Retinal pigment epithelial cell (primary cell): ENCODE measurements around the gene PCYT2.
A peak's percentile ranks its signal among the peaks of the same experiment; 100 is the strongest.

Source experiments
- DNase-seq: peaks from one replicate; pipeline ENCODE4 v3.0.0-alpha.2; 2010; ENCODE audit warnings: low read depth
- H3K4me3 ChIP-seq: 2 replicates; pipeline ENCODE4 v1.5.1; 2011; ENCODE audit warnings: mild to moderate bottlenecking, low read length, control low read depth, moderate library complexity
- TF ChIP-seq, protein P1 (sequence below): conservative IDR thresholded peaks from 2 replicates; pipeline ENCODE4 v1.5.1; 2011; ENCODE audit warnings: low read depth, low read length, control low read depth, inconsistent platforms

The PCYT2 gene

DNA sequence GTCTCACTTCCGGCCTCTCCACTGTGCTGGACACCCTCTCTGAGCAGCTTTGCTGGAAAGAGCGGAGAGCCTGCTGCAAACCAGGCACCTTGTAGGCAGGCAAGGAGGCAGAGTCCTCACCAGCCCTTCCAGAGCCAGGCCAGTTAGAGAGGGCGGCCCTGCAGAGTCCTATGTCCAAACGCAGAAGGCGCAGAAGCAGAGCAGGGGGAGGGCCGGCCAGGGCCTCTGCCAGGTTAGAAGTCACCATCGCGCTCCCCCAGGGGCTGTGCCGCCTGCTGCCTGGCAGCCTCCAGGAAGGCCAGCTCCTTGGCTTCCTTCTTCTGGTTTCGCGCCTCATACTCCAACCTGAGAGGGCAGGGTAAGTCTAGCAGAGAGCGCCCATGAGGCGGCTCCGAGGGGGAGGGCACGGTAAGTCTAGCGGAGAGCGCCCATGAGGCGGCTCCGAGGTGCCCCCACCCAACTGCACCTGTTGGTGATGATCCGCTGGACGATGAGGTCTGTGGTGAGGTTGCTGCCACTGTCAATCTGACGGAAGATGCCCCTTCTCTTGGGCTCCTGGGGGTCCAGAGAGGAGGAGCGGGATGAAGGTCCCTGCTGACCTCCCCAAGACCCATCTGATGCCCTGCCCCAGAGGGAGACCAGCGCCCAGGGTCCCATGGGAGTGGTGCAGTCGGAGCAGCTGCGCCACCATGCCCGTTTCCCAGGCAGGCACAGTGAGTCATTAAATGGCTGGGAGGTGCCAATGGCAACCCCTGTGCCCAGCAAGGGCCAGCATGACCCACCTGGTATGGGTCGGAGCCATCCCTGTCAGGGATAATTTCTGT, 6.4 kb downstream of the PCYT2 start:
- TF ChIP-seq, protein P1, sequence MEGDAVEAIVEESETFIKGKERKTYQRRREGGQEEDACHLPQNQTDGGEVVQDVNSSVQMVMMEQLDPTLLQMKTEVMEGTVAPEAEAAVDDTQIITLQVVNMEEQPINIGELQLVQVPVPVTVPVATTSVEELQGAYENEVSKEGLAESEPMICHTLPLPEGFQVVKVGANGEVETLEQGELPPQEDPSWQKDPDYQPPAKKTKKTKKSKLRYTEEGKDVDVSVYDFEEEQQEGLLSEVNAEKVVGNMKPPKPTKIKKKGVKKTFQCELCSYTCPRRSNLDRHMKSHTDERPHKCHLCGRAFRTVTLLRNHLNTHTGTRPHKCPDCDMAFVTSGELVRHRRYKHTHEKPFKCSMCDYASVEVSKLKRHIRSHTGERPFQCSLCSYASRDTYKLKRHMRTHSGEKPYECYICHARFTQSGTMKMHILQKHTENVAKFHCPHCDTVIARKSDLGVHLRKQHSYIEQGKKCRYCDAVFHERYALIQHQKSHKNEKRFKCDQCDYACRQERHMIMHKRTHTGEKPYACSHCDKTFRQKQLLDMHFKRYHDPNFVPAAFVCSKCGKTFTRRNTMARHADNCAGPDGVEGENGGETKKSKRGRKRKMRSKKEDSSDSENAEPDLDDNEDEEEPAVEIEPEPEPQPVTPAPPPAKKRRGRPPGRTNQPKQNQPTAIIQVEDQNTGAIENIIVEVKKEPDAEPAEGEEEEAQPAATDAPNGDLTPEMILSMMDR: no peak
- DNase-seq: no peak
- H3K4me3 ChIP-seq: no peak overlapping the region

DNA sequence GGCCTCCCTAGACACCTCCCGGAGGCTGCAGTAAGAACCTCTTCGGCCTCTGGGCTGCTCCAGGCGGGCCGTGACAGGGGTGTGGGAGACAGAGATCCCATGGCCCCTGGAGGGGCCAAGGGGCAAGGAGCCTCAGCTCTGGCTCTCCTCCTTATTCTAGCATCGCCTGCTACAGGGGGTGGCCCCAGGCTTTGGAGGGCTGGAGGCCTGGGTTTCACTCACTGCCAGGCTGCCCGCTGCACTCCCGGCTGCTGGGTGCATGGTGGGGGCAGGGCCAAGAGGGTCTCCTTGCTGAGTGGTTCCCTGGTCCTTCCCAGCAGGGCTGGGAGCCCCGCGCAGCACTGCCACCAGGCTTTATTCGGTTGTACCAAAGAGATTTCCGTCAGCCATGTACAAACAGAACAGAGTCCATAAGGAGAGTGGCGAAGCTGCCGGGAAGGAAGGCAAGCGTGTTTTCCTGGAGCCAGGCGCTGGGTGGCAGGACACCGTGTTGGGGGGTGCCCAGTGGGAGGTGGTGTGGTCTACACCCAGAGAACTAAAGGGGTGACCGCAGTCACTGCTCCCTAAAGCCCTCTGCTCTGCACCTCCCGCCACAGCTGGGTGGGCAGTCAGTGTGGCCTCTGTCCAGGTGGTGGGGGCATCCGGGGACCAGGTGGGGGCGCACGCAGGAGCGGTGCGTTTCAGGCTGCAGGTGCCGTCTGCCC, 7.2 kb downstream of the PCYT2 start:
- TF ChIP-seq, protein P1: no peak
- DNase-seq: no peak
- no peak overlapping the region for H3K4me3 ChIP-seq

DNA sequence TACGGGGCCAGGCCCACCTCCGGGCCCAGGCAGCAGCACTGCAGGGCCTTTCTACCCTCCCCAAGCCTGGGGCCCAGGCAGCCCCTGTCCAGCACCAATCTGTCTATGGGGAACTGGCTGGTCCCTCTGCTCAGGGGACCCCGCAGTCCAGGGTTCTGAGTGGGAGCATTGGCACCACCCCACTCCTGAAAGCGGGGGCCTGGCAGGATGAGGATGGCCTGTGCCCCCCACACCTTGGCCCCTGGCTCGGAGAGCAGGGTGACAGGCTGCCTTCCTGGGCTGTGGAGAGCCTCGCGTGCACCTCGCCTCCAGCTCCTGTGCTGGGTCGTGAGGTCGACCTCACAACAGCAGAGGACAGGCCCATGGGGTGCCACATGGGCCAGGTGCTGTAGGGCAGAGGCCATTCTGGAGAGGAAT, 7.8 kb downstream of the PCYT2 start:
- TF ChIP-seq, protein P1: no peak
- no peak for DNase-seq
- no peak overlapping the region for H3K4me3 ChIP-seq

DNA sequence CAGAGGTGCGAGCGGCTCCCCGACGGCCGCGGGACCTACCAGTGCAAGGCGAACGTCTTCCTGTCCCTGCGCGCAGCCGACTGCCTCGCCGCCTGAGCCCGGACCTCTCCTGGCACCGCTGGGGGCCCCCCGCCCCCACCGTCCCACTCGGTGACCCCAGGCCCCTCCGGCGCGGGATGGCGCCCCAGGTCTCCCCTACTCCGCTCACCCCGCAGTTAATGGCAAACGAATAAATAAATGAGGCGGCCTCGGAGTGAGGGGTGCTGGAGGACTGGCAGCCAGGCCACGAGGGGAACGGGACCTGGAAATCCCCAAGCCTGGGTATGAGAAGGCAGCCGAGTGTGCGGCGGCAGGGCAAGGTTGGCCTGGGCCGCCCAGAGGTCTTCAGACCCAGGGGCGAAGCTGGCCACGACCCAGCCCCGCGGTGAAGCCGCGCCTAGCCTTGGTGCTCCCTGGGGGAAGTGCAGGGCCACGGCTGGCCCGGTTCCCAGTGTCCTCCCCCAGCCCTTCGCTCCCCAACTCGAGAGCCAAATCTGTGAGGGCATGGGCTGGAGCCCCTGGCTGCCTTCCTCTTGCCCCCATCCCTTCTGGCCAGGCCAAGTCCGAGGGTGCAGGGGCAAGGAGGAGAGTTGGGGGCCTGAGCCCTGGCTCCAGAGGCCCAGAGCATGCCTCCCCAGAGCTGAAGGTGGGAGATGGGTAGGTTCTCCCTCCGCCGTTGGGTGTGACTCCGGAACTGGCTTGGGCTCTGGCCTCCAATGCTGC, 8.4 kb downstream of the PCYT2 start:
- TF ChIP-seq, protein P1: no peak
- no peak overlapping the region for H3K4me3 ChIP-seq

DNA sequence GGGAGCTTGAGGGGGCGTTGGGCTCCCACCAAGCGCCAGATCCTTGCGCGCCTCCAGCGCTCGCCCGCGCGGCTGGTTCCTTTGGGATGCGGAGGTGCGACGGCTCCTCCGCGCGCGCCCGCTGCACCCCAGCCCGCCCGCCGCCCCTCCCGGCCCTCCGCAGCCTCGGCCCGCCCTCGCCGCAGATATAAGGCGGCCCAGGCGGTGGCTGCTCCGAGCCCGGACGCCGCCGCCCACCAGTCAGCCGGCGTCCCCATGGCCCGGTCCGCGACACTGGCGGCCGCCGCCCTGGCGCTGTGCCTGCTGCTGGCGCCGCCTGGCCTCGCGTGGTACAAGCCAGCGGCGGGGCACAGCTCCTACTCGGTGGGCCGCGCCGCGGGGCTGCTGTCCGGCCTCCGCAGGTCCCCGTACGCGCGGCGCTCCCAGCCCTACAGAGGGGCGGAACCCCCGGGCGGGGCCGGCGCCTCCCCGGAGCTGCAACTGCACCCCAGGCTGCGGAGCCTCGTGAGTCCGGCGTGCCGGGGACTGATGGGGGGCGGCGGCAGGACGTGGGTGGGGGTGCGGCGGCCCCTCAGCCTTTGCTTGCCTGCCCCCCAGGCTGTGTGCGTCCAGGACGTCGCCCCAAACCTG, 9.1 kb downstream of the PCYT2 start, which contains the start of gene NPB:
TSS of gene NPB (plus strand) at position 216 of the 630 bp plus-strand sequence. CDS start at position 256, 40 bp downstream.
- no peak for DNase-seq
- peak within 1 kb of the TSS; percentile 18 for H3K4me3 ChIP-seq
- TF ChIP-seq, protein P1: no peak

More for the DNA sequence above, 8.4 kb downstream of the PCYT2 start:
- DNase-seq: no peak

DNA sequence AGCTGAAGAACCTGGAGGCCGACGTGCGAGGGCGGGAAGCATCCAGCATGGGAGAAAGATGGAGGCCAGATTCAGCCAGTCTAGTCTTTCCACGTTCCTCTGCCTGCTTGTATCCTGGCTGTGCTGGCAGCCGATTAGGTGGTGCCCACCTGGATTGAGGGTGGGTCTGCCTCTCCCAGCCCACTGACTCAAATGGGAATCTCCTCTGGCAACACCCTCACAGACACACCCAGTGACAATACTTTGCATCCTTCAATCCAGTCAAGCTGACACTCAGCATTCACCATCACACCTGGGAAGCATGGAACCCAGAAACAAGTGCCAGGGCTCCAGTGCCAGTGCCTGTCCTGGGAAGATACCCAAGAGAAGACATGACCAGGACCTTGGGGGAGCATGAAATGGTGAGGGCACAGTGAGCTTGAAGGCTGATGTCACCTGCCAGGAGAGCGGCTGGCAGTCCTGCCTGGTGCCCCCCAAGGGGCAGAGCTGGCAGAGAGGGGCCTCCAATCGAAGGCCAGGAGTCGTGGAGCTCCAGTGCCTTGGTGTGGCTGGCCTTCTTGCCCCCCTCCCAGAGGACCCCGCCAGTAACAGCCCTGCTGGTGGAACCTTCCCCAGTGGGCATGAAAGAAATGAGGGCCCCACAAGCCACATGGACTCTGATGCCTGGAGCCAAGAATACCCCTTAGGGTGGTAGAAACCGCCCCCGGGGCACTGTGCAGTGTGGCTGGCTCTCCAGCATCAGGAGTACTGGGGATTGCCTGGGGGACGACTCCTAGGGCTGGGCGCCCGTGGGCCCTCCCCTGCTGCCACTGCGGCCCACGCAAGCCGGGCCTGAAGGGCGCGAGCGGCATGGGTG, 9.8 kb downstream of the PCYT2 start:
- TF ChIP-seq, protein P1: no peak
- DNase-seq: no peak
- peak overlapping the region; percentile 18 for H3K4me3 ChIP-seq
